GM19455 (cell line): ENCODE results near the gene CCDC158.
"Not testable (repeated sequence)": the region's sequence is repeated elsewhere in the genome, so short reads cannot be mapped to it uniquely, and the experiment has no call there.

Source experiments
- ATAC-seq: cut with Tn5 transposase; IDR thresholded peaks from one replicate; pipeline ENCODE4 v1.9.1; 2021; ENCODE audit not compliant: unreplicated experiment

Gene CCDC158

DNA sequence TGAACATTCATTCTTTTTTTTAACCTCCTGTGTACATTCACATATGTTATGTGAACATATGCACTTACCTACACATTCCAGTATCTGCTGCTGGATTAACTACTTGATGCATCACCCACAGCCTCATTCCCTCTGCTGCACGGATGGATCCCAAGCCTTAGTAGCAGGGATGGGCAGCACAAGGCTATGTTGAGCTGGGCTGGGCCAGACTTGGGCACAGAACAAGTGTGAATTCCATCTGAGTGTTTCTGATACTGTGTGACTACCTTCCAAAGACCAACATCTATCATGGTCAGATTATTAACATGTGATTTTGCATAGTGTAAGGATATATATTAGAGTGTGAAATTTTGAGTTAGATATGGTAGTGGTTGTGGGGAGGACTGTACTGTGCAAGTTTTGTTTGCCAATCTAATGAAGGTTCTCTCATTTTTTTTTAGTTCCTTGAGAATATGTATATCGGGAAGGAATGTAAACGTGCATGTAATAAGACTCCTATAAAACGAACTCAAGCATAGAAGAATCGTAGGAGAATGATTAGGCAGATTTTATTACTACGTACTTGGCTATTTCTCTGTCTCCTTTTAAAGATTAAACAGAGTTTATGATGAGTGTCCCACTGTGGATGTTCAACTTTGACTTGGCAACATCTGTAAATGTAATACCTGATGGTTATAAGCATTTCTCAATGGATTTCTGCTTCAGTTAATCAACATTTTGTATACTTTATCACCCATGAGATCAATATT, 137.8 kb downstream of the CCDC158 start:
- ATAC-seq, result no peak

DNA sequence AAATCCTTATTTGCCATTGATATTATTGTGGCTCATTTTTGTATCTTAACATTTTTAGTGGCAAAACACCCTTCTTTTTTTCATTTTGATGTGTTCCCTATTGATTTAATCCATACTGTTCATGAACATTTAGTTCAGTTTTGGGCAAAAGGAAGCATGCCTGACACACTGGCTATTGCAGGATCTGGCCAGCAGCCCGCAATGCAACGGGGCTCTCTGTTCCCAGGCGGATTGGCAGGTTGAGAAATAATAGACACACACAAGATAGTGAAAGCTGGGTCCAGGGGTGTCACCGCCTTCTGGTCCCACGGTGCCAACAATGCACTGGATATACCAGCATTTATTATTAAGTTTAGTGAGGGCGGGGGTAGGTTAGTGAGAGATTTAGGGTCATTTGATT, 139.3 kb downstream of the CCDC158 start:
- not testable (repeated sequence) for ATAC-seq

DNA sequence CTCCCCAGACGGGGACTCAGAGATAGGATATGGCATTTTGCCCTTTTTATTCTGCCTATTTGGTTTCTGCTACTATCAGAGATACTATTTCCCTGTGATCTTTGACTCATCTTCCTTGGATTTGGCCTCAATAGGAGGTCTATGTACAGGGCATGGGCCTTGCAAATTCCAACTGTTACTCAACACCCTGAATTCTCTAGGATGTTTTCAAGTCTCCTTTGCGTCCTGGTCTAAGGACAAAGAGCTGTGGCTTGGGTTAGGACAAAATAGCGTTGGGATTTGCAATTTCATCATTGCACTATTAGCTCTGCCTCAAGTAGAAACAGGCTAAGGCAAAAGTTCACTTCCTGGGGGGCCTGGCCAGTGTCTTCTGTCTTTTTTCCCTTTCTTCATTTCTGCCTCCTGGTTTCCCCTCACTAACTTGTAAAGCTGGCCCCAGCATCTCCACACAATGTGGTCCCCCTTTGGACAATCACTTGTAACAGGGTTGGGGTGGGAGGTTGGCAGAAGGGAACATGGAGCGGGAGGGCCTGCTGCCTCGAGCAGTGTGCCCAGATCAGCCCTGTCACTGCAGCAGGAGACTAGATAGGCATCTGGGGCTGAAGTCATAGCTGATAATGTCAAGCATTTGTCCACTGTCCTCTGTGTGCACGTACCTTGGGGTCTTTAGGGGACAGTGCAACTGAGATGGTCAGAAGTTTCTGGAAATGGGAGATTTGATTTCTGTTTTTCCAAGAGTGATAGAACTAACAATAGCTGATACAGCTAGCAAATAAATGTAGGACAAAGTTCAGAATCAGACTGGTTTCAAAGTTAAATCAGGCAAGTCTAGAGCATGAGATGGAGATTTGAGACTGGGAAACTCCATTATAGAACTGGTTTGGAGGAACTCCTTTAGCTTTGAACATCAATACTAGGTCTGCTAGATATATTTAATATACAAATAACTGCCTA, 140.2 kb downstream of the CCDC158 start:
- ATAC-seq, result no peak

DNA sequence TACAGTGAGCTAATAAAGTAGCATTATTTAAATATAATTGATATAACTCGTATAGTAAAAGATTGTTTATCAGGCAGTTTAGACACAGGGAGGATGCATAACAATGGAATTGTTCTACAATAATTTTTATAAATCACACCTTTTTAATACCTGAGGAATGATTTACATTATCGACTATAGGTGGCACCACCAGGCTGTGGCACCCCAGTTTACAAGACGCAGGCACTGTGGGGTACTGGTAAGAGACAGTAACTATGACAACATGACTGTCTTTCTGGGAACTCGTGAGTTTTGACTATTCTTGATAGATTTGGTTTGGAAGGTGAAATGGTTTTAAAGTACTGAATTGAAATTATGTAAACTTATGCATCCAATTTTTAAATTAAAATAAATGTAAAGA, 141.5 kb downstream of the CCDC158 start:
- ATAC-seq, result no peak

DNA sequence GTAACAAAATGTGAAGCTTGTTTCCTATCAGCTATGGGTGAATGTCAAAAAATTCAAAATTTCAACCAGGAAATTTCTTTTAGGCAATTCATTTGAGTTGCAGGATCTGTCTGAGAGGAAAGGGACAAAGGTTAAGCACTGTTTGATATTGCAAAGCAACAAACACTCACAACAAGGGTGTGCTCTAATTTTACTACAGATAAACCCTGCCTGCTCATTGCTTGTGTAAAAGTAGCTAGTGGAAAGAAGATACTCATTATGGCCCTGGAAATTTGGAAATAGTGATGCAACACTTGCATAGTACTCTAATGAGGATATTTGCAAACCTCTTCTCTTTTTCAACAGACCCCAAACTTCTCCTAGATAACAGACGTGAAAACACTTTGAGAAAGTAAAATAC, 142.4 kb downstream of the CCDC158 start:
- ATAC-seq, result no peak

DNA sequence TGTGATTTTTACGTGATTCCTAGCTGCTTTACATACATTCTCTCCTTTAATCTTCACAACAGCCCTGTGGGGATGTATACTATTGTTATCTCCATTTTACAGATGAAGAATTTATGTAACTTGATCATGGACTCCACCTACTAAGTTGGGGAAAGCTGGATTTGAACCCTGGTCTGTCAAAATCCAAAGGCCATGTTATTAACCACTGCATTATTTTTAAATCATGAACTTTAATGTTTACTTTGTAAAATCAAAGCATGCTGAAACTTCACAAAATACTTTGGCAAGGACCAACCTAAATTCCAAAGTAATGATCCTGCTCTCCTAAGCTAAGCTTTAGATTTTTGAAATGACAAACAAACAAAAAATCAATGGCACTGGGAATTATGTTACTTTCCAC, 143.3 kb downstream of the CCDC158 start:
- no peak for ATAC-seq

DNA sequence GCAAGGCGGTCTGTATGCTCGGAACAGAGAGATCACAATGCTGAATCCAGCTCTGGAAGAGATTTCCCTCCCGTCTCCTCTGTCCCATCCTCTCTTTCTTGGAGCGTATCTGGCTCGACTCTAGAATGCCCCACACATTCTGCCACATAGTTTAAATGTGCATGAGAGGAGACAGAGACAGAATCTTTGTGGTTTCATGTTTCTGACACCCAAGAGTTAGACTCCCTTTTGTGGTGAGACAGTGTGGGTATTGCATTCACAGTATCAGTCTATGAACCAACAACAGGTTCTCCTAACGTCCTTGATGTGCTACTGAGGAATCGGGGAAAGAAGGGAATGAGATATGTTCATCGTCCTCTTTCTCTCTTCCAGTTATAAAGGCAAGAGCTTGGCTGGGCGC, 144.1 kb downstream of the CCDC158 start:
- no peak for ATAC-seq

DNA sequence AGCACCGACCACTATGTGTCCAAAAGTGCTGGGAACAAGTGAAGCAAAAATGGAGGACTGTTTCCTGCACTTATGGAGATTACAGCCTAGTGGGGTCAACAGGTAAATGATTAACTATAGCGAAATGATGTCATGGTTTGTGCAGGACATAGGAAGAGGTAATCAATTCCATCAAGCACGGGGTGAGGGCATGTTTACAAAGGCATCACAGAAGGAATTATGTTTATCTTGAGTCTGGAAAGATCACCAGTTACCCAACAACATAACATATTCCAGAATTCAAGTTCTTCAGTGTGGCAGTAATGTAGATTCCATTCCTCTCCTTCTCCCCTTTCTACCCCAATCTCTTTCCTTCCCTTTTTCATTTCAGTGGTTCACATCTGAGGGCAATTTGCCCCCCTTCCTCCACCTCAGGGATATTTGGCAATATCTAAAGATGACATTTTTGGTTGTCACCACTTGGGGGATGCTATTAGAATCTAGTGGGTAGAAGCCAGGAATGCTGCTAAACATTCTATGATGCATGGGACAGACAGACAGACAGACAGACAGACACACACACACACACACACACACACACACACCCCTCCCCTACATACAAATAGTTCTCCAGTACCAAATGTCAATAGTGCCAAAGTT, 145.3 kb downstream of the CCDC158 start:
- no peak for ATAC-seq

DNA sequence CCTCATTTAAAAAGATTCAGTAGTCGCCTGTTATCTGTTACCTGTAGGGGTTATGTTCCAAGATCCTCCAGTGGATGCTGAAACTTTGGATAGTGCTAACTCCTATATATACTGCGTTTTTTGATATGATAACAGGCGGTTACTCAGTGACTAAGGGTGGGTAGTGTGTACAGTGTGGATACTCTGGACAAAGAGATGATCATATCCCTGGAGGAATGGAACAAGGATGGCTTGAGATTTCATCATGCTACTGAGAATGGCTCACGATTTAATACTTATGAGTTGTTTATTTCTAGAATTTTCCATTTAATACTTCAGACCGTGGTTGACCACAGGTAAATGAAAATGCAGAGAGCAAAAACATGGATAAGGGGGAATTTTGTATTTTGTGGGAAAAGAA, 147.9 kb downstream of the CCDC158 start:
- ATAC-seq, result no peak

DNA sequence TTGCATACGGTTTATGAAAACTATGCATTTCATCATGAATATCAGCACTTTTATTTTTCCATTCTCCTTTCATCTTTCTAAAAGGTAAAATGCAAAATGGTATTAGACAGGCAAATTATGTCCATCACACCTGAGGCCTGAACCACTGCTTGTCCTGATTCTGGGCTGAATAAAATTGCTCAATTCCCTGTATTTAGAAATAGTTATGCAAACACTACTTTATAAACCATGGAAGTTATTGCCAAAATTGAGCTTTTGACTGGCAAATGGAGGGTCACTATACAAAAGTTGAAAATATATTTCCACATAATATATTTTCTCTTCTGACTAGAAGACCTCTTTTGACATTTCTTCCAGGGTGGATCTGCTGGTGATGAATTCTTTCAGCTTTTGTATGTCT, 148.4 kb downstream of the CCDC158 start:
- no peak for ATAC-seq

DNA sequence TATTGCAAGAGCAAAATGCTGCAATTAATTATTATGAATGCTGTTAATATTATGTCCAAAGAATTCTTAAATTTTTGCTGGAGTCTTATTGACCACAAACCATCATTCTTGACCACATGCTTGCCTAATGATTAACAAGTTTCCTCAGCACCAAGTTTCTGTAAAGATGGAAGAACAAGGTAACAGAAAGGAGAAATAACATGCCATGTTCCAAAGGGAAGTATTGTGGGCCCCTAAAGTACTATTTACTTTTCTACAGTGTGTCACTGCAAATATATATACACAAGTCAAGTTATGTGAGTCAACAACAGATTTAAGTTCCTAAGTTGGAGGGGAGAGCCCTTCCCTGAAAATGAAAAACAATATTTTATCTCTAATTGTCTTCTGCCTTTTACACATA, 148.9 kb downstream of the CCDC158 start:
- ATAC-seq, result no peak

DNA sequence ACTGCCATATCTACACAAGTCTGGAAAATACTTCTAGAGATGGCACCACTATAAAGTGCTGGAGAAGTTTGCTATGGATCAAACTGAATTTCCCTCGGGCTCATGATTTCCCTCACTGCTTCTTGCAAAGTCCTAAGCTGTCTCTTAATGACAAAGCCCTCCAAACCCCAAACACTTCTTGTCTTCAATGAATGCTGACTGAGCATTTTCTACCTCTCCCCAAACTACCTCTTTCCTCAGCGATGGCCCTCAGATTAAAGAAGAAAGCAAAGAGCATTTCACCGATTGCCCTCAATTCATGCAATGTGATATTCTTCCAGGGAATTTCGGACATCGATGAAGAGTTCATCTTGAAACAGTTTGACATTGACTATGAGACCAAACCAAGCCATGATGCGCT, 149.7 kb downstream of the CCDC158 start:
- no peak for ATAC-seq

DNA sequence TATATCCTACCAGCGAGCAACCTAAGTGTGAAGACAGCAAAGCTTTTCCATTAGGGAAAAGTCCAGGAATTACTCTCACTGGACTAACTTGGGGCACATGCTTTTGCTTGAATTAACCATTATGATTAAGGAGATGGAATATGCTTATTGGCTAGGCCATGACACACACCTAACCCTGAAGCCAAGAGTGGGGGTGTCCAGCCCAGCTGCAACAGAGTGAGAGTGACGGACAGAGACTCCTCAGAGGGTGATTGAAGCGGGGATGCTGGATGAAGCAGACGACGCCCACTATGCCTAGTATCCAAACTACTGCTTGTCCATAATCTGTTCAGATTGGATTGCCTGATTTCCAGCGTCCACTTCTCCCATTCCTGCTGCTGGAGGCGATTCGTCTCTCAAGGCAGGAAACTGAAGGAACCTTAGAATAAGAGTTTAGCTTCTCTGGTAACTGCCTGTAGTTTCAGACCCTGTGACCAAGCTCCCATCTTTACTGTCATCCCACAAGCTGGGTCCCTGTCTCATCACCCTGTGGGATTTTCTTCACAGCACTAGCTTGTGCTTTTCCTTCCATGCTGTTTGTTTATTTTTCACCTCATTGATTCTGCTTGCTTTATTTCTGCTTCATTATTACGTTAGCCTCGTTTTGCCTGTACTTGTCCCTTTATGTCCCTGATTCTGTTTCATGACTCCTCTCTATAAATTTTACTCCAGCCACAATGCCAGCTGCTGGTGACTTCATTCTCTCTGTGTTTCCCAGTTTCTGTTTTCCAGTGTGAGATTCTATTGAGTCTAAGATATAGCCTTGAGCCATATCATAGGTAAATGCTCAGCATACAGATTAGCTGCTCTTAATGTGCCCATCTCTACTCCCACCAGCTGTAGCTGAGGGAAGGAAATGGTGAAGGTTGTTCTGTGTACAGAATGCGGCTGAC, 150.4 kb downstream of the CCDC158 start:
- no peak for ATAC-seq

DNA sequence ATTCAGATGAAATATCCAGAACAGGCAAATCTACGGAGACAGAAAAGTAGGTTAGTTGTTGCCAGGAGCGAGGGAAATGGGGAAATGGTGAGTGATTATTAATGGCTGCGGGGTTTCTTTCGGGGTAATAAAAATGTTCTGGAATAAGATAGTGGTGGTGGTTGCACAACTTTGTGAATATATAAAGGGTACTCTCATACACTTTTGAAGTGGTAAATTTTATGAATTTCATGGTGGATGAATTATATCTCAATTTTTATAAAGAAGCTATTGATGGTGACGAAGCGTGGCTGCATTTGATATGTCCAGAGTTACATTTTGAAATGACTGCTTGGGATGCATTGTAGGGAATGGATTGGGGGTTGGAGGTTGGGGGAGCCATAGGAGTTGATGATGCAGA, 153.1 kb downstream of the CCDC158 start:
- ATAC-seq, result no peak

DNA sequence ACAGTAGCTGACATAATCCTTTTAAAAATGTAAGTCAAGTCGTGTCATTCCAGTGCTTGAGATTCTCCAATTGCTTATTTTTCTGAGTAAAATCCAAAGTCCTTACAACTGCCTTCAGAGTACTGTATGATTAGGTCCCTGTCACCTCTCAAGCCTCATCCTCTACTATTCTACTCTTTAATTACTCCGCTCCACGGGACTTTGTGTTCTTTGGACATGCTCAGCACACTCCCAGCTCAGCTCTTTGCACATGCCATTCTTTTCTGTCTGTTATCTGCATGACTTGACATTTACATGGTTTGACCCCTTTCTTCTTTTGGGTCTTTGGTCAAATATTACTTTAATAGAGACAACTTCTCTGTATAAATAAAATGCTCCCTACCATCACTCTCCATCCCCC, 154.3 kb downstream of the CCDC158 start:
- ATAC-seq, result no peak

DNA sequence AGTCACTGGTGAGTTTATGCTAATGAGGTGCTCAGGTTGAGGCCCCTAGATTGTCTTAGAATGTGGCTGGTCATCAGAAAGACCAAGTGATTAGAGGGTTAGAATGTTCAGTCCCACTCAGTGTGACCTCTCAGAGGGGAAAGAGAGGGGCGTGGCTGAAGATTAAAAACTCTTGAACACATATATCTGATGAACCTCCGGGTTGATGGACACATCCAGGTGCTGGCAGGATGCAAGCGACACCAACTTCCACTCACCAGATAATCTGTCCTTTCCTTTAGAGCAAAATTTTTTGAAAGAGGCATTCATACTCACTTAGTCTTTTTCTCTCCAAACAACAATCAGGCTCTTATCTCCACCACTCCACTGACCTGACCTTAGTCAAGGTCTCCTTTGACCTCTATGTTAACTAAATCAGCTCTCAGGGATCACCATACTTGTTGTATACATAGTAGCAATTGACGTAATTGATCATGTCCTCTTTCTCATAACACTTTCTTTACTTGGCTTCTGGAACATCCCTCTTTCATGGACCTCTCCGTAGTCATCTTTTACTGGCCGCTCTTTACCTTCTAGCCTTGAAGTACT, 155.2 kb downstream of the CCDC158 start:
- ATAC-seq, result no peak
